ENCODE data around the gene CDH22.
A peak's percentile ranks its signal among the peaks of the same experiment; 100 is the strongest.

The CDH22 gene

DNA sequence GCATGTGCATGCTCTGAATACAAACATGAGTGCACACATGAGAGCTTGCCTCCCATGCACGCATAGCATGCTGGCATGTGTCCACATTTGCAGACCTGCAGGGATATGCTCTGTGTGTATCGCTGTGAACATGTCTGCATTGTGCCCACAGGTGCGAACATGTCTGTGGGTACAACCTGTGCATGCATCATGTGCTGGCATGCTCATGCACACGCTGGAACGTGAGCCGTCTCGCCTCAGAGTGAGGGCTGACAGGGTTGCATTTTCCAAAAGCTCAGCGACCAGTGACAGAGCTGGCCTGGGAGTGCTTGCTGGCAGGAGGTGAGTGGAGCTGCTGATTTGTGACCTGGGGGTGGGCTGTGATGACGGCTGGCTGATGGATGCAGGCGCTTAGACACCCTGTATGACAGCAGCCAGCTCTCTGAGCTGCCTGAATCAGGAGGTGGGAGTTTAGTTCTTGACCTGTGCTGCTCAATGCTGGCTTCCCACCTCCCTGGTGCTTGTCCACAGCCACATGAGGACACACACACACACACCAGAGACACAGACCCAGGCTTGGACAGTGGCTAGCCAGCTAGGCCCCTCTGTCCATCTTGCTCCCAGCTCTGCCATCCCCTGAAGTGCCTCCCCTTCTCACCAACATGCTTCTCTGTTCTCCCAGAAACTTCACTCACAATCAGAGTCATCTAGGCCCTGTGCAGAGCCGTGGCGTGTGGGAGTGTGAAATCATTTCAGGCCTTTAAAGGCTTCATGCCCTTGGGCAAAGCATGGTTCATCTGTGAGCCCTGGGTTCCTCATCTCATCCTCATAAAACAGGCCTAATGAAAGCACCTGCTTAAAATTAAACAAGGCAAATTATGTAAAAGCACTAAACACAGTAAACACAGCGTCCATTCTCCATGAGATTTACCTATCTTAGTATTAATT lies 138.8 kb downstream of the CDH22 start:
- peak; percentile 22; the same call in 2 of the 3 replicates for ATAC-seq (ENCODE audit: low read depth)
- Histone ChIP-seq H3K9me3 (ENCODE audit: severe bottlenecking) (no peaks in the 10 kb centered on the region), H3K27me3 (ENCODE audit: insufficient read depth, poor library complexity, severe bottlenecking) (peaks cover 36% of the 10 kb centered on the region), H3K4me1 (ENCODE audit: insufficient read depth, poor library complexity, severe bottlenecking) (no peaks in the 10 kb centered on the region), H3K36me3 (ENCODE audit: low read depth) (no peaks in the 10 kb centered on the region), H3K4me3 (ENCODE audit: severe bottlenecking) (no peak overlapping the region), H3K27ac (ENCODE audit: poor library complexity, severe bottlenecking) (no peak overlapping the region)
- TF ChIP-seq, protein P1, sequence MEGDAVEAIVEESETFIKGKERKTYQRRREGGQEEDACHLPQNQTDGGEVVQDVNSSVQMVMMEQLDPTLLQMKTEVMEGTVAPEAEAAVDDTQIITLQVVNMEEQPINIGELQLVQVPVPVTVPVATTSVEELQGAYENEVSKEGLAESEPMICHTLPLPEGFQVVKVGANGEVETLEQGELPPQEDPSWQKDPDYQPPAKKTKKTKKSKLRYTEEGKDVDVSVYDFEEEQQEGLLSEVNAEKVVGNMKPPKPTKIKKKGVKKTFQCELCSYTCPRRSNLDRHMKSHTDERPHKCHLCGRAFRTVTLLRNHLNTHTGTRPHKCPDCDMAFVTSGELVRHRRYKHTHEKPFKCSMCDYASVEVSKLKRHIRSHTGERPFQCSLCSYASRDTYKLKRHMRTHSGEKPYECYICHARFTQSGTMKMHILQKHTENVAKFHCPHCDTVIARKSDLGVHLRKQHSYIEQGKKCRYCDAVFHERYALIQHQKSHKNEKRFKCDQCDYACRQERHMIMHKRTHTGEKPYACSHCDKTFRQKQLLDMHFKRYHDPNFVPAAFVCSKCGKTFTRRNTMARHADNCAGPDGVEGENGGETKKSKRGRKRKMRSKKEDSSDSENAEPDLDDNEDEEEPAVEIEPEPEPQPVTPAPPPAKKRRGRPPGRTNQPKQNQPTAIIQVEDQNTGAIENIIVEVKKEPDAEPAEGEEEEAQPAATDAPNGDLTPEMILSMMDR (IDR thresholded peaks at IDR 0.05; ENCODE audit: poor library complexity, severe bottlenecking), result no peak
- DNase-seq (ENCODE audit: low spot score), result no peak

DNA sequence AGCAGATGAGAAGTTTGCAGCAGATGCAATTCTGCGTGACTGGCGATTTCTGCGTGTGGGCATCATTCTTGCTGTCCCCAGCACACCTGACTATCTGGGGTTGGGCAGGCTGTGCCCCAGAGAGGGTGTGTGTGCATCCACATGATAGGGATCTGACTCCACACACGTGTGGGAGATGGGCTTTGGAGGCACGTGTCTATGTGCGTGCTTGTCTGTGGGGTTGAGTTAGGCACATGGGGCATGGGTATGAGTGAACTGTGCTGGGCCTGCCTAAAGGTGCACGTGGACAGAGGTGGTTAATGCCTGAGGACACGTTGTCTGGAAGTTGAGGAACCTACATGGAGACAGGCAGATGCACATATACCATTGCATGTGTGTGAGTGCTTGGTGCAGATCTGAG lies 139.9 kb downstream of the CDH22 start:
- TF ChIP-seq, protein P1 (IDR thresholded peaks at IDR 0.05; ENCODE audit: poor library complexity, severe bottlenecking), result no peak
- Histone ChIP-seq H3K4me3 (ENCODE audit: severe bottlenecking) (no peak overlapping the region), H3K27ac (ENCODE audit: poor library complexity, severe bottlenecking) (no peak overlapping the region), H3K9me3 (ENCODE audit: severe bottlenecking) (no peaks in the 10 kb centered on the region), H3K27me3 (ENCODE audit: insufficient read depth, poor library complexity, severe bottlenecking) (peaks cover 25% of the 10 kb centered on the region), H3K4me1 (ENCODE audit: insufficient read depth, poor library complexity, severe bottlenecking) (no peaks in the 10 kb centered on the region), H3K36me3 (ENCODE audit: low read depth) (no peaks in the 10 kb centered on the region)
- ATAC-seq (ENCODE audit: low read depth) (no peak), DNase-seq (ENCODE audit: low spot score) (no peak)

DNA sequence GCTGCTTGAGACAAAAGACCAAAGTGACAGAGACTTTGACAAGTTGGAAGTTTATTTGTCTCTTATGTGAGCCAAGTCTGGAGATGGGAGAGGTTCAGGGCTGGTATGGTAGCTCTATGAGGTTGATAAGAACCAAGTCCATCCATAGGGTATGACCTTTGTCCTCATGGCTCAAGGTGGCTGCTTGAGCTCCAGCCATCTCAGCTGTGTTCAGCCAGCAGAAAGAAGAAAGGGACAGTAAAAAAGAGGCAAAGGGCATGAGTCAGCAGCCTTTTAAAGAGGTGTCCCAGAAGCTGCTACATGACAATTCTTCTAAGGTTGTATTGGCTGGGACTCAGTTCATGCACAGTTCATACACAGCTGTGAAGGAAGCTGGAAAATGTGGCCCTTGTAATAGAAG lies 141.2 kb downstream of the CDH22 start:
- TF ChIP-seq, protein P1 (IDR thresholded peaks at IDR 0.05; ENCODE audit: poor library complexity, severe bottlenecking), result no peak
- no peak overlapping the region for H3K4me3 ChIP-seq (ENCODE audit: severe bottlenecking)
- peaks cover 12% of the 10 kb centered on the region for H3K27me3 ChIP-seq (ENCODE audit: insufficient read depth, poor library complexity, severe bottlenecking)

DNA sequence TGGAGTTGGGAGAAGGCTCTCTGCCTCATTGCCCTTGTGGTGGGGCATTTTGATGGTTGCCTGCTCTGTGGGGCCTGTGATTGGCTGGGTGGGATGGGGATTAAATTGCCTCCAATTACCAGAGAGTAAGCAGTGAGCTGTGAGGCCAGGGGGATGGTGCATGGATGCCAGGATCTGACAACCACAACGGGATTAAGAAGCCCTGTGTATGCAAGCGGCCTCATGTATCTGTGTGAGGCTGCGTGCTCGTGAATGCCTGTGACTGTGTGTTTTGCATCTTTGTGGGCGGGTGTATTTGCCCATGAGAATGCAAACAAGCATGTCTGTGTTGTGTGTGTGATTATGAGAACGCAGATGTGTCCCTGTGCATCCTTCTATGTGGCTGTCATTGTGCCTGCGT lies 144.0 kb downstream of the CDH22 start:
- Histone ChIP-seq H3K27ac (ENCODE audit: poor library complexity, severe bottlenecking) (no peak overlapping the region), H3K4me3 (ENCODE audit: severe bottlenecking) (no peak overlapping the region), H3K9me3 (ENCODE audit: severe bottlenecking) (no peaks in the 10 kb centered on the region), H3K27me3 (ENCODE audit: insufficient read depth, poor library complexity, severe bottlenecking) (peaks cover 10% of the 10 kb centered on the region), H3K4me1 (ENCODE audit: insufficient read depth, poor library complexity, severe bottlenecking) (no peaks in the 10 kb centered on the region), H3K36me3 (ENCODE audit: low read depth) (no peaks in the 10 kb centered on the region)
- no peak for ATAC-seq (ENCODE audit: low read depth)
- TF ChIP-seq, protein P1 (IDR thresholded peaks at IDR 0.05; ENCODE audit: poor library complexity, severe bottlenecking), result no peak
- DNase-seq (ENCODE audit: low spot score), result no peak

More for the DNA sequence above, 141.2 kb downstream of the CDH22 start:
- Histone ChIP-seq H3K27ac (ENCODE audit: poor library complexity, severe bottlenecking) (no peak overlapping the region), H3K36me3 (ENCODE audit: low read depth) (no peaks in the 10 kb centered on the region), H3K4me1 (ENCODE audit: insufficient read depth, poor library complexity, severe bottlenecking) (no peaks in the 10 kb centered on the region), H3K9me3 (ENCODE audit: severe bottlenecking) (no peaks in the 10 kb centered on the region)
- no peak for ATAC-seq (ENCODE audit: low read depth)
- no peak for DNase-seq (ENCODE audit: low spot score)

DNA sequence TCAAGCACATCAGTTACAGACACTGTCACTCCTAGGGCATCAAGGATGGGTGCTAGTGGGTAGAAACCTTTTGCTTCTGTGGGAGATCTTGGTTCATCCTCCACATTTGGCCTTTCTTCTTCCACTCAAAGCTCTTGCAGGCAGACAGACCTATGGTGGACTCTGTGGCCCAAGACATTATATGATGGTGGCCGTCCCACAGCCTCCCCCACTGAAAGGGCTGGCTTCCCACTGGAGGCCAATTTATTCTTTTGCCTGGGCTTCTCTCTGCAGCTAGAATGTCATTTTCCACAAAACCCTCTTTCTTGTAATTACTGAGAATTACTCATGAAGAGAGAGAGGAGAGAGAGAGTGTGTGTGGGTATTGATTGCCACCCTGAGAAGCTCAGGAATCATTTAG lies 146.4 kb downstream of the CDH22 start:
- no peak overlapping the region for H3K27ac ChIP-seq (ENCODE audit: poor library complexity, severe bottlenecking)
- ATAC-seq (ENCODE audit: low read depth) (no peak), DNase-seq (ENCODE audit: low spot score) (no peak)
- TF ChIP-seq, protein P1 (IDR thresholded peaks at IDR 0.05; ENCODE audit: poor library complexity, severe bottlenecking), result no peak
- no peaks in the 10 kb centered on the region for H3K4me1 ChIP-seq (ENCODE audit: insufficient read depth, poor library complexity, severe bottlenecking)
- H3K27me3 ChIP-seq (ENCODE audit: insufficient read depth, poor library complexity, severe bottlenecking), result peaks cover 15% of the 10 kb centered on the region
- H3K9me3 ChIP-seq (ENCODE audit: severe bottlenecking), result no peaks in the 10 kb centered on the region
- H3K4me3 ChIP-seq (ENCODE audit: severe bottlenecking), result no peak overlapping the region
- H3K36me3 ChIP-seq (ENCODE audit: low read depth), result no peaks in the 10 kb centered on the region
